GM12878 (cell line): ENCODE results near the gene CMBL. TPM values are rescaled to one million over a fixed set of nuclear protein-coding genes. Genes with fewer than 3 reads are reported as not detected.

Source experiments
- ATAC-seq: fragments of 200-7000 bp; cut with Tn5 transposase; 3 replicates; pipeline ENCODE4 v1.9.1; 2020; ENCODE audit warnings: mild to moderate bottlenecking, moderate library complexity
- BruUV-seq: library from RNA; stranded (reverse); fragments of 400-500 nt; replicated peaks from 2 replicates; lab custom pipeline; 2021; lab: Mats Ljungman, UMichigan
- CTCF ChIA-PET: fragments of 300-600 bp; sonication (Branson Sonifier 250); formaldehyde crosslinking; extraction: SDS; loops from one replicate; lab custom pipeline; 2021; ENCODE audit warnings: inconsistent platforms; lab: Yijun Ruan, JAX
- POLR2A ChIA-PET: fragments of 350-600 bp; formaldehyde crosslinking; extraction: SDS; loops from one replicate; lab custom pipeline; 2021; ENCODE audit warnings: inconsistent platforms; lab: Charles Lee
- RAD21 ChIA-PET: fragments of 300-600 bp; sonication (Branson Sonifier 250); formaldehyde crosslinking; loops from one replicate; lab custom pipeline; 2023; ENCODE audit warnings: antibody characterized with exemption; ENCODE audit not compliant: unreplicated experiment; lab: Charles Lee
- SMC1A ChIA-PET: fragments of 300-600 bp; sonication (Branson Sonifier 250); formaldehyde crosslinking; loops from one replicate; lab custom pipeline; 2023; ENCODE audit not compliant: unreplicated experiment, uncharacterized antibody; lab: Charles Lee
- DNase-seq: peaks from one replicate; pipeline ENCODE4 v3.0.0-alpha.2; 2011; ENCODE audit warnings: low read depth, low spot score
- FAIRE-seq: peaks from 3 replicates; lab custom pipeline; 2011; peaks lifted over from hg19 to GRCh38; lab: Jason Lieb, UNC
- H2AFZ ChIP-seq: 2 replicates; pipeline ENCODE4 v1.6.0; 2011; ENCODE audit warnings: low read depth, low read length, control low read depth; ENCODE audit not compliant: control insufficient read depth
- H3K27ac ChIP-seq: 2 replicates; pipeline ENCODE4 v1.5.1; 2011; ENCODE audit warnings: control low read depth; ENCODE audit not compliant: control insufficient read depth, insufficient read depth
- H3K27me3 ChIP-seq, 2 experiments: replicated peaks in 1 of 2; 2 replicates each; pipeline versions ENCODE4 v1.6.0 to v1.6.1; 2011; ENCODE audit warnings: low read length in 1 of 2; ENCODE audit not compliant: control insufficient read depth in 2 of 2, insufficient read depth in 2 of 2
- H3K36me3 ChIP-seq, 2 experiments: 2 replicates each; pipeline ENCODE4 v1.5.1; 2011; ENCODE audit warnings: low read length in 1 of 2; ENCODE audit not compliant: control insufficient read depth in 2 of 2, insufficient read depth in 2 of 2
- H3K4me1 ChIP-seq: 2 replicates; pipeline ENCODE4 v1.6.1; 2011; ENCODE audit warnings: mild to moderate bottlenecking, low read length, moderate library complexity, mixed read lengths; ENCODE audit not compliant: control insufficient read depth, insufficient read depth
- H3K4me2 ChIP-seq: 2 replicates; pipeline ENCODE4 v1.6.0; 2011; ENCODE audit warnings: control low read depth; ENCODE audit not compliant: control insufficient read depth, insufficient read depth
- H3K4me3 ChIP-seq: fragments of 200-600 bp; sonication (generic); 2 replicates; pipeline ENCODE4 v1.5.1; 2016
- H3K79me2 ChIP-seq: 2 replicates; pipeline ENCODE4 v1.6.0; 2011; ENCODE audit warnings: low read length; ENCODE audit not compliant: control insufficient read depth, insufficient read depth
- H3K9ac ChIP-seq: 2 replicates; pipeline ENCODE4 v1.8.0; 2011; ENCODE audit warnings: low read length, control low read depth, mixed read lengths; ENCODE audit not compliant: control insufficient read depth, insufficient read depth
- H3K9me3 ChIP-seq: replicated peaks from 3 replicates; pipeline ENCODE4 v1.5.1; 2011; ENCODE audit warnings: mild to moderate bottlenecking, low read length; ENCODE audit not compliant: control insufficient read depth, insufficient read depth
- H4K20me1 ChIP-seq: 2 replicates; pipeline ENCODE4 v1.6.0; 2011; ENCODE audit not compliant: control insufficient read depth, insufficient read depth
- ATF3 ChIP-seq: IDR thresholded peaks from 2 replicates; pipeline ENCODE4 v1.6.1; 2011; ENCODE audit warnings: low read depth, mild to moderate bottlenecking, low read length, moderate library complexity, borderline replicate concordance; ENCODE audit errors: extremely low read depth
- BRCA1 ChIP-seq: IDR thresholded peaks from 2 replicates; pipeline ENCODE4 v1.6.1; 2011; ENCODE audit warnings: low read depth, low read length, improper control_type of control experiment
- CHD2 ChIP-seq: IDR thresholded peaks from 2 replicates; pipeline ENCODE4 v1.6.1; 2011; ENCODE audit warnings: low read depth, low read length, improper control_type of control experiment, borderline replicate concordance
- CHD4 ChIP-seq: fragments of 200-600 bp; sonication (generic); IDR thresholded peaks from 2 replicates; pipeline ENCODE4 v1.6.1; 2016; ENCODE audit warnings: mild to moderate bottlenecking
- CREB1 ChIP-seq: IDR thresholded peaks from 2 replicates; pipeline ENCODE4 v1.6.1; 2012; ENCODE audit warnings: low read depth, mild to moderate bottlenecking, inconsistent platforms
- ELK1 ChIP-seq: IDR thresholded peaks from 2 replicates; pipeline ENCODE4 v1.6.1; 2012; ENCODE audit warnings: low read depth, low read length, improper control_type of control experiment
- KDM1A ChIP-seq: fragments of 200-600 bp; sonication (generic); IDR thresholded peaks from 2 replicates; pipeline ENCODE4 v1.6.1; 2016; ENCODE audit warnings: borderline replicate concordance
- KLF5 ChIP-seq: fragments of 450-650 bp; IDR thresholded peaks from 2 replicates; pipeline ENCODE4 v1.6.1; 2014; ENCODE audit warnings: mild to moderate bottlenecking; ENCODE audit not compliant: partially characterized antibody
- NBN ChIP-seq: fragments of 450-650 bp; IDR thresholded peaks from 2 replicates; pipeline ENCODE4 v1.6.1; 2016
- RB1 ChIP-seq: fragments of 450-650 bp; formaldehyde crosslinking; IDR thresholded peaks from 2 replicates; pipeline ENCODE4 v1.6.1; 2017; ENCODE audit warnings: mild to moderate bottlenecking, borderline replicate concordance
- RBBP5 ChIP-seq: fragments of 200-600 bp; sonication (generic); conservative IDR thresholded peaks from 2 replicates; pipeline ENCODE4 v1.6.1; 2016
- SREBF1 ChIP-seq: IDR thresholded peaks from 2 replicates; pipeline ENCODE4 v1.6.1; 2012; ENCODE audit warnings: mild to moderate bottlenecking, low read length
- SREBF2 ChIP-seq: IDR thresholded peaks from 2 replicates; pipeline ENCODE4 v1.6.1; 2012; ENCODE audit warnings: mild to moderate bottlenecking, low read length
- TAF1 ChIP-seq: IDR thresholded peaks from 2 replicates; pipeline ENCODE4 v1.6.1; 2011; ENCODE audit warnings: mild to moderate bottlenecking, low read depth, low read length, borderline replicate concordance
- TCF7 ChIP-seq: IDR thresholded peaks from 2 replicates; pipeline ENCODE4 v1.6.1; 2014; ENCODE audit warnings: antibody characterized with exemption, borderline replicate concordance
- ZNF592 ChIP-seq: fragments of 450-650 bp; IDR thresholded peaks from 2 replicates; pipeline ENCODE4 v1.6.1; 2017; ENCODE audit warnings: mild to moderate bottlenecking, moderate library complexity
- WGBS: methylation state at CpG from one replicate; pipeline ENCODE4 v1.1.6; 2016; ENCODE audit warnings: low lambda C conversion rate; ENCODE audit not compliant: insufficient replicate concordance, insufficient coverage; ENCODE audit errors: missing lambda C conversion rate; 5-methylcytosine and 5-hydroxymethylcytosine counted together
- in situ Hi-C: fragments of 300-500 bp; cut with MboI; formaldehyde crosslinking; loops from 9 replicates; pipeline ENCODE4 v1.14.3; 2018; ENCODE audit warnings: mixed read lengths
- intact Hi-C: fragments of 100-400 bp; cut with micrococcal nuclease; formaldehyde crosslinking; loops from one replicate; pipeline ENCODE4 v1.14.2; 2022; ENCODE audit not compliant: unreplicated experiment
- polyA plus RNA-seq, 11 experiments: library from polyadenylated mRNA; depleted of rRNA in 4 of 11; unstranded in 6 of 11; stranded (reverse) in 5 of 11; fragments of >200 nt; fragmentation: Nextera tagmentation in 4 of 11; fragmentation: Illumina TruSeq in 1 of 11; extraction: Ambion mirVana in 4 of 11; extraction: Trizol in 1 of 11; gene quantifications; 1 replicate in 1 of 11; 2 replicates in 10 of 11; pipeline versions ENCODE4 v1.2.1 to v1.2.3, GENCODE V29; 2011 to 2016; ENCODE audit warnings: inconsistent platforms in 2 of 11, missing spikeins in 2 of 11, low read depth in 1 of 11
- total RNA-seq, 4 experiments: library from RNA; depleted of rRNA in 3 of 4; stranded (reverse); fragments of >200 nt in 3 of 4; fragmentation: Illumina TruSeq in 1 of 4; extraction: Trizol in 1 of 4; gene quantifications; 2 replicates each; pipeline versions ENCODE4 v1.2.1 to v1.2.3, GENCODE V29; 2013 to 2021

Gene CMBL
- total and polyA plus RNA-seq, 10 of the 15 experiments (the other 5 are each of a cell fraction or from before 2014, with no cell fraction given) = 1.8 to 15.6 (median 7.5) TPM

- H3K27me3 ChIP-seq = no peaks in the 10 kb centered on the region
- ATAC-seq = no peak
- no peak for FAIRE-seq
- CTCF ChIA-PET = interaction anchor here (4.8 kb wide), 1 partner anchor 76 kb away, joined by 34 read pairs; no protein-coding TSS in a partner anchor
- no peak overlapping the region for H2AFZ ChIP-seq
- H3K4me1 ChIP-seq = peaks cover 17% of the 10 kb centered on the region
- H4K20me1 ChIP-seq = no peaks in the 10 kb centered on the region
- RAD21 ChIA-PET = no interaction called here
- SMC1A ChIA-PET = interaction anchor here (1.0 to 1.7 kb wide), 2 partner anchors 72 to 138 kb away, joined by 3 to 5 read pairs; no protein-coding TSS in a partner anchor
- H3K9ac ChIP-seq = no peak overlapping the region
- TF ChIP-seq SREBF2 (no peak), ZNF592 (no peak), ELK1 (no peak), SREBF1 (no peak), RBBP5 (no peak), KDM1A (no peak), CREB1 (no peak), BRCA1 (no peak), RB1 (no peak), CHD2 (no peak), CHD4 (no peak), TAF1 (no peak), TCF7 (no peak), ATF3 (no peak), NBN (no peak), KLF5 (no peak)
- TF ChIP-seq, all 136 proteins: peak for 0
- DNase-seq = no peak
- in situ Hi-C loops = no loop called here
- Histone ChIP-seq H3K4me2 (no peak overlapping the region), H3K36me3 (no peaks in the 10 kb centered on the region; a peak in 1 of 4 replicates), H3K4me3 (no peak overlapping the region), H3K9me3 (no peaks in the 10 kb centered on the region), H3K79me2 (no peaks in the 10 kb centered on the region), H3K27ac (no peak overlapping the region)
- BruUV-seq = no TSS peak
- POLR2A ChIA-PET = no interaction called here
- intact Hi-C loops = no loop called here
- WGBS = 86% methylated on average over 7 of the region's 7 CpGs
Observed at GRCh38 chr5:10286862-10287227, 20.9 kb downstream of the CMBL start.
